Peyer's patch (tissue), 4 donors: ENCODE measurements around the gene MAEA.

Experiments used
- POLR2A ChIP-seq, 2 donors: fragments of 450-650 bp; IDR thresholded peaks; one replicate each; pipeline ENCODE4 v1.5.1; 2017; ENCODE audit warnings: antibody characterized with exemption in 2 of 2, mild to moderate bottlenecking in 2 of 2, moderate library complexity in 2 of 2
- TF ChIP-seq, protein P1 (sequence below), 6 experiments: fragments of 450-650 bp in 4 of 6; fragments of 200-600 bp in 2 of 6; sonication (generic) in 1 of 6; IDR thresholded peaks; one replicate each; pipeline ENCODE4 v1.5.1; 2017 to 2019; ENCODE audit warnings: antibody characterized with exemption in 6 of 6, mild to moderate bottlenecking in 3 of 6, moderate library complexity in 1 of 6

GRCh38 chr4:1378559-1379231, 89.0 kb downstream of the MAEA start:
- TF ChIP-seq, protein P1, sequence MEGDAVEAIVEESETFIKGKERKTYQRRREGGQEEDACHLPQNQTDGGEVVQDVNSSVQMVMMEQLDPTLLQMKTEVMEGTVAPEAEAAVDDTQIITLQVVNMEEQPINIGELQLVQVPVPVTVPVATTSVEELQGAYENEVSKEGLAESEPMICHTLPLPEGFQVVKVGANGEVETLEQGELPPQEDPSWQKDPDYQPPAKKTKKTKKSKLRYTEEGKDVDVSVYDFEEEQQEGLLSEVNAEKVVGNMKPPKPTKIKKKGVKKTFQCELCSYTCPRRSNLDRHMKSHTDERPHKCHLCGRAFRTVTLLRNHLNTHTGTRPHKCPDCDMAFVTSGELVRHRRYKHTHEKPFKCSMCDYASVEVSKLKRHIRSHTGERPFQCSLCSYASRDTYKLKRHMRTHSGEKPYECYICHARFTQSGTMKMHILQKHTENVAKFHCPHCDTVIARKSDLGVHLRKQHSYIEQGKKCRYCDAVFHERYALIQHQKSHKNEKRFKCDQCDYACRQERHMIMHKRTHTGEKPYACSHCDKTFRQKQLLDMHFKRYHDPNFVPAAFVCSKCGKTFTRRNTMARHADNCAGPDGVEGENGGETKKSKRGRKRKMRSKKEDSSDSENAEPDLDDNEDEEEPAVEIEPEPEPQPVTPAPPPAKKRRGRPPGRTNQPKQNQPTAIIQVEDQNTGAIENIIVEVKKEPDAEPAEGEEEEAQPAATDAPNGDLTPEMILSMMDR (IDR thresholded peaks at IDR 0.05) = no peak
- no peak for TF ChIP-seq POLR2A (IDR thresholded peaks at IDR 0.05)
